Stomach (tissue), 9 donors: ENCODE data around the gene PLA2G15. TPM values are rescaled to one million over a fixed set of nuclear protein-coding genes. Genes with fewer than 3 reads are reported as not detected.

Experiments
- DNase-seq, 2 donors: peaks; one replicate each; pipeline versions ENCODE4 v3.0.0 to v3.0.0-alpha.2; 2013 to 2019
- H3K27ac ChIP-seq, 5 donors: fragments of 200-600 bp in 4 of 5; sonication (generic) in 4 of 5; one replicate each; pipeline ENCODE4 v1.5.1; 2013 to 2019; ENCODE audit warnings: mild to moderate bottlenecking in 1 of 5, moderate library complexity in 1 of 5
- H3K27me3 ChIP-seq, 3 donors: fragments of 200-600 bp; sonication (generic); one replicate each; pipeline ENCODE4 v1.5.1; 2017 to 2019; ENCODE audit warnings: mixed run types in 1 of 3
- H3K36me3 ChIP-seq, 4 donors: fragments of 200-600 bp; sonication (generic); 1 replicate in 3 of 4; 2 replicates in 1 of 4; pipeline ENCODE4 v1.5.1; 2016 to 2019
- H3K4me1 ChIP-seq, 4 donors: fragments of 200-600 bp; sonication (generic); one replicate each; pipeline ENCODE4 v1.5.1; 2016 to 2019
- H3K4me3 ChIP-seq, 4 donors: fragments of 200-600 bp; sonication (generic) in 3 of 4; one replicate each; pipeline ENCODE4 v1.5.1; 2016 to 2019; ENCODE audit warnings: mild to moderate bottlenecking in 1 of 4
- H3K9me3 ChIP-seq, 4 donors: fragments of 200-600 bp; sonication (generic); one replicate each; pipeline ENCODE4 v1.5.1; 2016 to 2019
- CTCF ChIP-seq, 7 experiments: fragments of 450-650 bp in 4 of 7; fragments of 200-600 bp in 3 of 7; sonication (generic) in 3 of 7; IDR thresholded peaks; one replicate each; pipeline ENCODE4 v1.5.1; 2016 to 2019; ENCODE audit warnings: antibody characterized with exemption in 7 of 7, control low read depth in 2 of 7, mild to moderate bottlenecking in 1 of 7
- EP300 ChIP-seq: sonication (generic); formaldehyde crosslinking; IDR thresholded peaks from one replicate; pipeline ENCODE4 v1.6.1; 2017; ENCODE audit warnings: antibody characterized with exemption
- POLR2A ChIP-seq, 4 donors: fragments of 450-650 bp; IDR thresholded peaks; one replicate each; pipeline ENCODE4 v1.6.1; 2016; ENCODE audit warnings: antibody characterized with exemption in 4 of 4, control low read depth in 2 of 4, mild to moderate bottlenecking in 1 of 4, moderate library complexity in 1 of 4
- POLR2AphosphoS5 ChIP-seq, 3 donors: sonication (generic); formaldehyde crosslinking; IDR thresholded peaks; one replicate each; pipeline ENCODE4 v1.6.1; 2016; ENCODE audit warnings: antibody characterized with exemption in 3 of 3
- WGBS, 5 donors: extraction: QIAGEN DNeasy Blood & Tissue Kit in 3 of 5; methylation state at CpG; one replicate each; pipeline versions ENCODE4 v1.1.5 to v1.1.7; 2013 to 2018; 5-methylcytosine and 5-hydroxymethylcytosine counted together
- intact Hi-C: fragments of 100-400 bp; cut with DNase I; formaldehyde crosslinking; loops from one replicate; pipeline ENCODE4 v1.15.1; 2023; ENCODE audit warnings: low total_unique reads
- polyA plus RNA-seq, 3 donors: library from polyadenylated mRNA; stranded (reverse); fragments of 200-250 nt; gene quantifications; one replicate each; pipeline ENCODE4 v1.2.3, GENCODE V29; 2013
- small RNA-seq, 4 donors: library from RNA; depleted of rRNA; stranded (forward); fragments of <200 nt; gene quantifications; one replicate each; pipeline ENCODE3, GENCODE V24; 2016
- total RNA-seq, 5 donors: library from RNA; depleted of rRNA; stranded (reverse); fragments of >200 nt; gene quantifications; one replicate each; pipeline versions ENCODE4 v1.1.0 to v1.2.3, GENCODE V29; 2014 to 2016
- donor health status: healthy with polysubstance abuse.
- donor health status: Bipolar disorder and iron deficiency.
- donor health status: healthy.

The PLA2G15 gene
- total and polyA plus RNA-seq, 8 donors: 3.5 to 16.5 (median 7.0) TPM

GRCh38 chr16:68306633-68307032 is 61.5 kb downstream of the PLA2G15 start:
- TF ChIP-seq CTCF (IDR thresholded peaks at IDR 0.05): no peak
- no peak for TF ChIP-seq POLR2A (IDR thresholded peaks at IDR 0.05)
- no peak for TF ChIP-seq EP300
- no peak for TF ChIP-seq POLR2AphosphoS5 (IDR thresholded peaks at IDR 0.05)
- H3K4me3 ChIP-seq: no peak overlapping the region
- no peak for DNase-seq
- intact Hi-C loops: no loop called here
- H3K27ac ChIP-seq: no peak overlapping the region
- H3K36me3 ChIP-seq: peaks cover 43 to 78% (median 75%) of the 10 kb centered on the region in 4 donors
- H3K4me1 ChIP-seq: peaks cover 14 to 28% (median 25%) of the 10 kb centered on the region in 4 donors
- H3K9me3 ChIP-seq: no peaks in the 10 kb centered on the region
- WGBS, 5 donors: 85 to 98% (median 94%) methylated on average over 3 of the region's 3 CpGs
- no peaks in the 10 kb centered on the region for H3K27me3 ChIP-seq

- Histone ChIP-seq H3K27me3 (no peaks in the 10 kb centered on the region), H3K36me3 (peaks cover 21 to 59% (median 56%) of the 10 kb centered on the region in 4 donors), H3K4me1 (peaks cover 24 to 59% (median 41%) of the 10 kb centered on the region in 4 donors), H3K4me3 (peak overlapping the region; percentile 66 to 99 (median 92)), H3K9me3 (no peaks in the 10 kb centered on the region), H3K27ac (peak overlapping the region in 3 of 5 donors; percentile 81 to 89 (median 83))
- intact Hi-C loops: no loop called here
- TF ChIP-seq CTCF (IDR thresholded peaks at IDR 0.05) (no peak), POLR2AphosphoS5 (IDR thresholded peaks at IDR 0.05) (no peak), EP300 (no peak)
- 24 to 37% (median 30%) methylated on average over 6 of the region's 6 CpGs for WGBS, 5 donors
- DNase-seq: no peak
These were observed 64.6 kb downstream of the PLA2G15 start for GRCh38 chr16:68309799-68310198.

- Histone ChIP-seq H3K4me1 (peaks cover 24 to 59% (median 41%) of the 10 kb centered on the region in 4 donors), H3K9me3 (no peaks in the 10 kb centered on the region), H3K36me3 (peaks cover 15 to 57% (median 52%) of the 10 kb centered on the region in 4 donors), H3K4me3 (peak overlapping the region; percentile 66 to 99 (median 92)), H3K27ac (peak overlapping the region; percentile 81 to 95 (median 88)), H3K27me3 (no peaks in the 10 kb centered on the region)
- DNase-seq: no peak
- TF ChIP-seq POLR2A (IDR thresholded peaks at IDR 0.05): no peak
- no peak for TF ChIP-seq POLR2AphosphoS5 (IDR thresholded peaks at IDR 0.05)
- no peak for TF ChIP-seq EP300
- TF ChIP-seq CTCF (IDR thresholded peaks at IDR 0.05): no peak
- intact Hi-C loops: no loop called here
- WGBS, 5 donors: 0 to 1% (median 0%) methylated on average over 13 to 29 of the region's 29 CpGs
These were observed 65.2 kb downstream of the PLA2G15 start for GRCh38 chr16:68310437-68310773.

Small RNAs within 50 kb of the gene (small RNA-seq; reads per million reads assigned to genes)
- 0 reads per million in 4 donors for gene RNU6-1262P

Other genes starting within 250 kb of the PLA2G15 start
- gene DPEP2, start 245.9 kb upstream of the PLA2G15 start, total RNA-seq: 1 to 10 TPM in 3 of 5 donors, not detected in 2; 2.4 to 5.2 (median 3.1) TPM
- under 1 TPM; 0.61 to 0.95 (median 0.75) TPM for gene DPEP2, start 245.9 kb upstream of the PLA2G15 start, polyA plus RNA-seq
- not detected for gene DPEP2NB, start 229.5 kb upstream of the PLA2G15 start, total RNA-seq
- gene DPEP2NB, start 229.5 kb upstream of the PLA2G15 start, polyA plus RNA-seq: not detected
- gene DDX28, start 222.1 kb upstream of the PLA2G15 start, total RNA-seq: 1 to 10 TPM in 3 of 5 donors, not detected in 2; 4.6 to 8.9 (median 7.3) TPM
- 1 to 10 TPM; 6.3 to 9.7 (median 7.3) TPM for gene DDX28, start 222.1 kb upstream of the PLA2G15 start, polyA plus RNA-seq
- gene DUS2, start 222.1 kb upstream of the PLA2G15 start, total RNA-seq: 10 to 100 TPM in 4 of 5 donors, under 1 TPM in 1; 0.45 to 27.5 (median 15.2) TPM
- gene DUS2, start 222.1 kb upstream of the PLA2G15 start, polyA plus RNA-seq: 1 to 10 TPM; 4.3 to 9.5 (median 5.0) TPM
- gene NFATC3, start 160.0 kb upstream of the PLA2G15 start, total RNA-seq: 100 to 1,000 TPM in 2 of 5 donors, 10 to 100 TPM in 3; 20.1 to 385 (median 23.9) TPM
- gene NFATC3, start 160.0 kb upstream of the PLA2G15 start, polyA plus RNA-seq: 1 to 10 TPM; 5.5 to 5.8 (median 5.6) TPM
- 100 to 1,000 TPM in 1 of 5 donors, 10 to 100 TPM in 4; 19.8 to 184 (median 76.3) TPM for gene ESRP2, start 9.2 kb upstream of the PLA2G15 start, total RNA-seq
- 10 to 100 TPM; 21.5 to 36.9 (median 31.2) TPM for gene ESRP2, start 9.2 kb upstream of the PLA2G15 start, polyA plus RNA-seq
- 10 to 100 TPM; 11.9 to 66.1 (median 17.2) TPM for gene SLC7A6, start 19.2 kb downstream of the PLA2G15 start, total RNA-seq
- gene SLC7A6, start 19.2 kb downstream of the PLA2G15 start, polyA plus RNA-seq: 1 to 10 TPM; 2.9 to 6.0 (median 4.2) TPM
- 10 to 100 TPM; 12.3 to 41.4 (median 16.7) TPM for gene SLC7A6OS, start 65.6 kb downstream of the PLA2G15 start, total RNA-seq
- 1 to 10 TPM; 4.7 to 5.7 (median 5.7) TPM for gene SLC7A6OS, start 65.6 kb downstream of the PLA2G15 start, polyA plus RNA-seq
- 10 to 100 TPM; 24.9 to 88.8 (median 48.3) TPM for gene PRMT7, start 65.6 kb downstream of the PLA2G15 start, total RNA-seq
- 10 to 100 TPM; 22.4 to 30.2 (median 28.6) TPM for gene PRMT7, start 65.6 kb downstream of the PLA2G15 start, polyA plus RNA-seq
- 100 to 1,000 TPM in 1 of 5 donors, 10 to 100 TPM in 4; 34.3 to 110 (median 76.3) TPM for gene SMPD3, start 203.1 kb downstream of the PLA2G15 start, total RNA-seq
- 1 to 10 TPM; 1.7 to 7.6 (median 3.2) TPM for gene SMPD3, start 203.1 kb downstream of the PLA2G15 start, polyA plus RNA-seq